SK-N-SH treated with all-trans-retinoic acid at 6 μM for 48 hours (cell line): ENCODE data around the gene CCBE1.
"Not testable (repeated sequence)": the region's sequence is repeated elsewhere in the genome, so short reads cannot be mapped to it uniquely, and the experiment has no call there.

Source experiments
- ATAC-seq: fragments of 200-7000 bp; cut with Tn5 transposase; 3 replicates; pipeline ENCODE4 v1.9.1; 2020; ENCODE audit warnings: mild to moderate bottlenecking, moderate library complexity
- ARNTL ChIP-seq: fragments of 450-650 bp; formaldehyde crosslinking; IDR thresholded peaks from 2 replicates; pipeline ENCODE4 v1.5.0; 2020; ENCODE audit warnings: low read depth, mild to moderate bottlenecking, moderate library complexity, borderline replicate concordance
- CREB5 ChIP-seq: fragments of 250-450 bp; sonication (Bioruptor Pico); IDR thresholded peaks from 2 replicates; pipeline ENCODE4 v1.5.1; 2020; ENCODE audit warnings: low read depth, mild to moderate bottlenecking, moderate library complexity
- CSDC2 ChIP-seq: fragments of 250-450 bp; sonication (Bioruptor Pico); IDR thresholded peaks from 2 replicates; pipeline ENCODE4 v1.5.0; 2020; ENCODE audit warnings: mild to moderate bottlenecking, moderate library complexity
- CSRNP3 ChIP-seq: fragments of 250-450 bp; sonication (Bioruptor Pico); IDR thresholded peaks from 2 replicates; pipeline ENCODE4 v1.5.1; 2021; ENCODE audit warnings: mild to moderate bottlenecking, moderate library complexity
- ESRRG ChIP-seq: fragments of 250-450 bp; sonication (Bioruptor Pico); IDR thresholded peaks from 2 replicates; pipeline ENCODE4 v1.6.1; 2021; ENCODE audit warnings: mild to moderate bottlenecking
- GLIS3 ChIP-seq: fragments of 250-450 bp; sonication (Bioruptor Pico); IDR thresholded peaks from 2 replicates; pipeline ENCODE4 v1.5.0; 2020; ENCODE audit warnings: mild to moderate bottlenecking, moderate library complexity
- ISL1 ChIP-seq: fragments of 250-450 bp; sonication (Bioruptor Pico); IDR thresholded peaks from 2 replicates; pipeline ENCODE4 v2.1.2; 2022; ENCODE audit warnings: mild to moderate bottlenecking, moderate library complexity
- OSR1 ChIP-seq: fragments of 250-450 bp; sonication (Bioruptor Pico); IDR thresholded peaks from 2 replicates; pipeline ENCODE4 v1.8.0; 2022; ENCODE audit warnings: moderate library complexity, mild to moderate bottlenecking, inconsistent platforms
- PATZ1 ChIP-seq: fragments of 250-450 bp; sonication (Bioruptor Pico); IDR thresholded peaks from 2 replicates; pipeline ENCODE4 v1.8.0; 2020; ENCODE audit warnings: mild to moderate bottlenecking, moderate library complexity, borderline replicate concordance
- POU6F1 ChIP-seq: fragments of 250-450 bp; sonication (Bioruptor Pico); IDR thresholded peaks from 2 replicates; pipeline ENCODE4 v1.8.0; 2021; ENCODE audit warnings: low read depth, mild to moderate bottlenecking, moderate library complexity, borderline replicate concordance
- PPARA ChIP-seq: fragments of 250-450 bp; sonication (Bioruptor Pico); IDR thresholded peaks from 2 replicates; pipeline ENCODE4 v1.5.0; 2020; ENCODE audit warnings: mild to moderate bottlenecking, borderline replicate concordance
- RARB ChIP-seq: fragments of 250-450 bp; sonication (Bioruptor Pico); IDR thresholded peaks from 2 replicates; pipeline ENCODE4 v1.8.0; 2021; ENCODE audit warnings: mild to moderate bottlenecking, moderate library complexity
- SNAI2 ChIP-seq: fragments of 250-450 bp; sonication (Bioruptor Pico); IDR thresholded peaks from 2 replicates; pipeline ENCODE4 v1.5.0; 2020; ENCODE audit warnings: mild to moderate bottlenecking, moderate library complexity
- TCF4 ChIP-seq: fragments of 250-450 bp; sonication (Bioruptor Pico); IDR thresholded peaks from 2 replicates; pipeline ENCODE4 v1.8.0; 2021; ENCODE audit warnings: mild to moderate bottlenecking, moderate library complexity, borderline replicate concordance
- TSHZ2 ChIP-seq: fragments of 250-450 bp; sonication (Bioruptor Pico); IDR thresholded peaks from 2 replicates; pipeline ENCODE4 v1.5.0; 2020; ENCODE audit warnings: mild to moderate bottlenecking, moderate library complexity
- ZC3H10 ChIP-seq: fragments of 250-450 bp; sonication (Bioruptor Pico); IDR thresholded peaks from 2 replicates; pipeline ENCODE4 v1.5.1; 2021; ENCODE audit warnings: mild to moderate bottlenecking, moderate library complexity
- ZFP3 ChIP-seq: fragments of 250-450 bp; sonication (Bioruptor Pico); IDR thresholded peaks from 2 replicates; pipeline ENCODE4 v1.5.0; 2020; ENCODE audit warnings: mild to moderate bottlenecking, moderate library complexity
- ZFP30 ChIP-seq: fragments of 450-650 bp; formaldehyde crosslinking; IDR thresholded peaks from 2 replicates; pipeline ENCODE4 v1.5.0; 2022; ENCODE audit warnings: mild to moderate bottlenecking, moderate library complexity
- ZNF565 ChIP-seq: fragments of 450-650 bp; formaldehyde crosslinking; conservative IDR thresholded peaks from 2 replicates; pipeline ENCODE4 v1.5.0; 2020; ENCODE audit warnings: low read depth, mild to moderate bottlenecking, moderate library complexity
- ZNF8 ChIP-seq: fragments of 450-650 bp; formaldehyde crosslinking; IDR thresholded peaks from 2 replicates; pipeline ENCODE4 v1.5.0; 2020; ENCODE audit warnings: mild to moderate bottlenecking, moderate library complexity

CCBE1 gene

GRCh38 chr18:59667488-59667887 is 29.7 kb downstream of the CCBE1 start:
- no peak for ATAC-seq
- no peak for TF ChIP-seq TSHZ2 (CRISPR knock-in tag)
- no peak for TF ChIP-seq ARNTL
- TF ChIP-seq SNAI2 (CRISPR knock-in tag) = no peak
- no peak for TF ChIP-seq PPARA (CRISPR knock-in tag)
- no peak for TF ChIP-seq ZFP30 (CRISPR knock-in tag)
- no peak for TF ChIP-seq RARB (CRISPR knock-in tag)
- no peak for TF ChIP-seq ZNF565 (CRISPR knock-in tag)
- no peak for TF ChIP-seq ESRRG (CRISPR knock-in tag)
- no peak for TF ChIP-seq CREB5
- no peak for TF ChIP-seq CSDC2 (CRISPR knock-in tag)
- no peak for TF ChIP-seq GLIS3
- no peak for TF ChIP-seq ZFP3 (CRISPR knock-in tag)
- TF ChIP-seq ZC3H10 (CRISPR knock-in tag) = no peak
- TF ChIP-seq TCF4 (CRISPR knock-in tag) = no peak
- TF ChIP-seq CSRNP3 (CRISPR knock-in tag) = no peak
- no peak for TF ChIP-seq PATZ1 (CRISPR knock-in tag)
- no peak for TF ChIP-seq OSR1 (CRISPR knock-in tag)

- ATAC-seq = not testable (repeated sequence)
Measured at GRCh38 chr18:59666007-59666402, 31.2 kb downstream of the CCBE1 start.

- ATAC-seq = no peak
- no peak for TF ChIP-seq ARNTL
- TF ChIP-seq TSHZ2 (CRISPR knock-in tag) = no peak
- TF ChIP-seq POU6F1 = no peak
- no peak for TF ChIP-seq RARB (CRISPR knock-in tag)
- TF ChIP-seq CSDC2 (CRISPR knock-in tag) = no peak
- TF ChIP-seq ZFP3 (CRISPR knock-in tag) = no peak
- no peak for TF ChIP-seq ZNF8 (CRISPR knock-in tag)
- no peak for TF ChIP-seq CREB5
- no peak for TF ChIP-seq ZC3H10 (CRISPR knock-in tag)
- no peak for TF ChIP-seq CSRNP3 (CRISPR knock-in tag)
- no peak for TF ChIP-seq SNAI2 (CRISPR knock-in tag)
- no peak for TF ChIP-seq PPARA (CRISPR knock-in tag)
- no peak for TF ChIP-seq ESRRG (CRISPR knock-in tag)
- no peak for TF ChIP-seq ISL1 (CRISPR knock-in tag)
- no peak for TF ChIP-seq TCF4 (CRISPR knock-in tag)
- no peak for TF ChIP-seq OSR1 (CRISPR knock-in tag)
- no peak for TF ChIP-seq GLIS3
Measured at GRCh38 chr18:59665057-59666006, 31.9 kb downstream of the CCBE1 start.
